Measurements from ENCODE around the gene ZNRF3.

- no peak for TF ChIP-seq CTCF (IDR thresholded peaks at IDR 0.05)
- TF ChIP-seq POLR2A (IDR thresholded peaks at IDR 0.05): no peak
Observed at GRCh38 chr22:29049655-29050263, 166.4 kb downstream of the ZNRF3 start.

All from body of pancreas (tissue), 4 donors.